HG02571 (cell line): ENCODE measurements around the gene C19orf47.

Source experiments
- ATAC-seq: cut with Tn5 transposase; IDR thresholded peaks from one replicate; pipeline ENCODE4 v1.9.1; 2021; ENCODE audit warnings: mild to moderate bottlenecking, moderate library complexity; ENCODE audit not compliant: unreplicated experiment

C19orf47 gene

DNA sequence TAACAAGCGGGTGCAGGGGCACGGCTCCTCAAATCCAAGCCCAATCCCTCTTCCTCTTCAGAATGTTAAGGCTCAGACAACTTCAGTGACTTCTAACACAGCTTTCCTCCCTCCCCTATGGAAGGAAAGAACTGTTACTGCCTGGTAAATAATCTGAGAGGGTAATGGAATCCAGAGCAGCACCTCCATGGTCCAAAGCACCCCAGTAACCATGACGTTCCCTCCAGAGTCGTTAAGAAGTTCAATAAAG lies 64.0 kb downstream of the C19orf47 start:
- ATAC-seq: no peak

DNA sequence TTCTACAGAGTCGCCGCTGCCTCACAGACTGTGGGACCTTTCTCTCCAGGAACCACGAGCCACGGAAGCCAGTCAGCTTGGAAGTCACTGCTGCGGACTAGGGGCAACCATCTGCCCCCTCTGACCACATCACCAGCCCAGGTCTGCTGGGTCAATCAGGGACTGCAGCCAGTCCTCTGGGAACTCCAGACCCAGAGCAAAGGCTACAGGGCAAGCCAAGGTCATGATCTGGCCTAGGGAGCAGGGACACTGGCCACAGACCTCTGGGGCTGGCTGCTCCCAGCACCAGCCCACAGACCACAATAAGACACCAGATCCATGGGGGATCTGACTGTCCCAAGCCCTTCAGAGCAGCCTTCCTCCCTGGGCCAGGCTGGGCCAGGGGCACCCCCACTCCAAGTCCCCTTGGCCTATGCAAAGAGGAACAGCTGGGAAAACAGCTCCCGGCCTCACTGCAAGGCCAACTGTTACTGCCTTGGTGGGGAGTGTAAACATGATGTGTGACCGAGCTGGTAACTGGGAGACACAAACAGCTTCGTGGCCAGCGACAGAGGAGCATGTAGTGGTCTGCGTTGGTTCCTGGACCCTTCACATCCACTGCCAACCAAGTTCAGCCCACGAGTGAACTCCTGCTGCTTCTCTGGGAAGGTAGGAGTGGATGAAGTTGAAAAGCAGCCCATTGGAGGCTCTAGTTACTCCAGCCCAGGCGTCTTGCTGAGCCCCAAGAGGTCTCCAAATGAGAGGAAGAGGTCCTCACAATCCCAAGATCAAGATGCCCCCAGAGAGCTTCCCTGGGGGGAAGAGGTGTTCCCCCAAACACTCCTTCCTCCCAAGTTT lies 64.6 kb downstream of the C19orf47 start:
- ATAC-seq: no peak

DNA sequence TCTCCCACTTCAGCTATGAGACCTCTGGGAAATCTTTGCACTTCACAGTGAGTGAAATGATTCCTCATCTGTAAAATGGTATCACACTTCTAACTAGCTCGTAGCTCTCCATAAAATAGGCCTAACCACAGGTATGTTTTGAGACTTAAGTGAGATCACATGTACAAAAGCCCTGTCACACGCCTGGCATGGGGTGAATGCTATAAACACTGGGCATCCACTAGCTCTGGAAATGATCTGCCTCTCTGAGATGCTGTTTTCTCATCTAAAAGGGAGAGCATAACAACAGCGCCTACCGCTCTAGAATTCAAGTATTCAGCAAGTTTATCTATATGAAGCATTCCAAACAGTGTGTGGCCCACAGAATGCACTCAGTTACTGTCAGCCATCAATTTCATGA lies 65.3 kb downstream of the C19orf47 start:
- ATAC-seq: no peak

DNA sequence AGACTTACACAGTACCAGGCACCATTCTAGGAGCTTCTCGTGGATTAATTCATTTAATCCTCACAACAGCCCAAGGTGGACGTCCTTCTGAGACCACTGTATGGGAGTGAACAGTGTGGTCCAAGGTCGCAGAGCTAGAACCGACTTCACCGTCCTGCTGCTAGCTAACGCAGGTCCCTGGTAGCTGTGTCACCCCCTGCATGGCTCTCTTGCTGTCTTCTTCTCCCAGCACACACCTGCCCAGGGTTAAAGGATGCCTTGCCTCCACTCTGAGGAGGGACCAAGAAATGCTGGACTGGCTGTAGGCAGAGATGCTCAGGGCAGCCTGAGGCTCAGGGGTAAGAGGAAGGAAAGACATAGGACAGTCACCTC lies 66.0 kb downstream of the C19orf47 start:
- no peak for ATAC-seq

DNA sequence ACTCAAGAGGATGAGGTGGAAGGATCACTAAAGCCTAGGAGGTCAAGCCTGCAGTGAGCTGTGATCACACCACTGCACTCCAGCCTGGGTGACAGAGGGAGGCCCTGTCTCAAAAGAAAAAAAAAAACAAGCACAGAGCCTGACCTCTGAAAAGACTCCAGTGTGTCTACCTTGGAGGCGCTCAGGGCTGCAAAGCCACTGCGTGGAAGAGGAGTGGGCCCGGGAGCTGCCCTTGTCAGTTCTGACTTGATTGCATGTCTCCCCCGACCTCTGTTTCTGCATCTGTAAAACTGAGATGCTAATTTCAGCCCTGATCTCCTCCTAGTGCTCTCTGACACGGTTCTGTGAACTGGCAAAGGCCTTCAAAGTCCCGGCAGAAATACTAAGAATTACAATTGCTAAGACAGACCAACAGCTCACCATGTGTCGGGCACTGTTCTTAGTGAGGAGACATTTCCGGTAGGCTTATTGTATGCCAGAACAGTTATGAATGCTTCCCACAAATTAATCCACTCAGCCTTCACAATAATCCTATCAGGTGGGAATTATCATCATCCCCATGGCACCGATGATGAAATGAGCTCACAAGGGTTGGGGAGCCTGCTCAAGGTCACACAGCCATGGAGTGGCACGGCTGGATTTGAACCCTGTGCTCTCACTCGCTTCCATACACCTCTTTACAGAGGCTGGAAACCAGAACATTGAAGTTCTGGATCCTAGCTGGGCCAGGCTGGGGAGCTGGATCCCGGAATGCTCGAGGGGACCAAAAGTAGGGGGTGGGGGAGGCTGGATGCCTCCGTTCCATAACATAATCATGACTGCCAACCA lies 66.6 kb downstream of the C19orf47 start:
- ATAC-seq: no peak

- no peak for ATAC-seq
Measured at GRCh38 chr19:40280608-40281221, 67.5 kb downstream of the C19orf47 start.

- no peak for ATAC-seq
Measured at GRCh38 chr19:40279761-40280607, 68.2 kb downstream of the C19orf47 start.

- no peak for ATAC-seq
Measured at GRCh38 chr19:40279120-40279551, 69.1 kb downstream of the C19orf47 start.

DNA sequence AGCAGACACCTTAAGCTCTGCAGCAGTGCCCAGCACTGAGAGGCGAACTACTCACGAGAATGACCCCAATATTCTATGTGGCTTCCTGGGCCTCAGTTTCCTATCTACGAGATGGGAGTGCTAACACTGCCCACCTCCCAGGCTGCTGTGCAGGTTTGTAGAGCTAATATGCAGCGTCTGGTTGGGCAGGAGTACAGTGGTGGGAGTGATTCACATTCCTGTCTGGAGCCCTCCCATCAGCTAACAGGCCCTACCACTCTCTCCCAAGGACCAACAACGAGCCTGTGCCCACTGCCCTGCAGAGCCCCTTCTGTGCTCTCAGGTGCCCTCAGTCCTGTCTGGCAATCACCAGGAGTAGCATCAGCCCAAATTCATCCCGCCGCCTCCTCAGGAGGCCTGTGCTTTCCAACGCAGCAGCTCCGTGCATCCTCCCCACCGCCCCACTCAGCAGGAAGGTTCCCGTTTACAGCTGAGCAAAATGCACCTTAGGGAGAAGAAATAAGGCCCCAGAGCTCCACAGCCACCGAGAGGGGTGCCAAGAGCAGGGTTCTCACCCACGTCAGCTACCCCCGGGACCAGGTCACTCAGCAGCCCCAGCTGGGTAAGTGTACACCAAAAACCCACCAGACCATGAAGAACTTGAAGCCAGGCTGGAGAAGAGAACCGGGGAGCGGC lies 69.7 kb downstream of the C19orf47 start:
- ATAC-seq: no peak

DNA sequence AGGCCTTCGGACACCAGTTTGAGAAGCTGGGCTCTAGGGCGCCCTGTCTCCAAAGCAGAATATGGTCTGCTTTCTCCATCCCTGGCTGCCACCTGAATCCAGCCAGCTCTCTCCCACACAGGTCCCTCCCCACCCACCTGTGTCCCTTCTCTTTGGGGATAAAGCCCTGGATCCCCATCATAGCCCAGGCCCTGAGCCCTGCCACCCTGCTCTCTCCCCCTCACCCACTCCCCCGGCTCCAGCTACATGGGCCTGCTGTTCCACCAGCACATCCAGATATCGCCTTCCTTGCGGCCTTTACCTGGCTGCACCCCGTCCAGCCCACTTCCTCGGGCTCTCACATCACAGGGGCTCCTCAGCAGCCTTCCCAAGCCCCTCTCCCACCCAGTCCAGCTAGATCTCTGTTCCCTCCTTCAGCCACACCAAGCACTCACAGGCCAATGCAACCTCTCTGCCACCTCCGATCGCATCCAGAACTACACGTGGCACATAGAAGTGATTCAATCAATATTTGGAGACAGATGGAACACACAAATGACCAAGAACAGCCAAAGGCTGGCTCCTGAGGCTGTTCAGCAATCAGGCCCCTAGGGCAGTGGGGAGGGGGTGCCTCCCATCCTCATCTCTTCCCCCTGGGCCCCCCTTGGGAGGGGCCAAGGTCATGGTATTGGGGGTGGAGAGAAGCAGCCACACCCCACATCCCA lies 70.7 kb downstream of the C19orf47 start:
- ATAC-seq: no peak

DNA sequence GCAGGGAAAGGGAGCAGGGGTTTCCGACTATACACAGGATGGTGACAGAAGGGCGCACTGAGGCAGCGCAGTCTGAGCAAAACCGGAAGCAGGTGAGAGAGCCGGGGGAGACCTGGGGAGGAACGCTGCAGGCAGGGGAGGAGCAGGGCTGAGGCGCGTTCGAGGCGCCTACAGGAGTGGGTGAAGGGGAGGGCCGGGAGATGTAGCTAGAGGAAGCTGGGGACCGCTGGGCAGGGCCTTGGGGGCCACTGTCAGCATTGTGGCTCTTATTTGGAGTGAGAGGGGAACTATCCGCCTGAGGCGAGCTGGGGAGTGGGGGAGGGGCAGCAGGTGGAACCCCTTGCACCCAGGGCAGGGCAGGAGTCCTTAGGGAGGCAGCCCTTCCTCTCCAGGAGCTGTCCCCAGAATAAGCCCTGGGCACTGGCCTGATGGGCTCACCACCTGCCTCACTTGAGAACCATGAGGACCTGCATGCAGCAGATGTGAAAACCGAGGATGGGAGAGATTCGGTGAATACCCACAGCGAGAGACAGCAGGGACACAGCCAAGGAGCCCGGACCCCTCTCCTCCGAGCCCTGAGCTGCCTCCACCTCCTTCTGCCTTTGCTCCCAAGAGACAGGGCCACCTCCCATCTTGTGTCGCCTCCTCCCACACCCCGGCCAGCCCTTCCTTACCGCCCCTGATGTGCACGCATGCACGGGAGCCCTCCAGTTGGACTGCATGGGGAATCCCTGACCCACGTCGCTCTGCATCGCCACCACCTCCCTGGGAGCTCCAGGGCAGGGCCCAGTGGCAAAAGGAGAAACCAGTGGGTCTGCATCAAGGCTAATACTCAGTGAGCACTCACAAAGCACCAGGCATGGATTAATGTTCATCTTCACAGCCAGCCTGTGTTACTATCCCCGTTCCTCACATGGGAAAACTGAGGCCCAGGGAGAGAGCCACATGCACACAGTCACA lies 73.3 kb downstream of the C19orf47 start:
- ATAC-seq: no peak

- ATAC-seq: no peak
Measured at GRCh38 chr19:40273469-40274360, 74.5 kb downstream of the C19orf47 start.

GRCh38 chr19:40272261-40272660 lies 75.9 kb downstream of the C19orf47 start:
- no peak for ATAC-seq

- no peak for ATAC-seq
Measured at GRCh38 chr19:40271706-40272105, 76.5 kb downstream of the C19orf47 start.

DNA sequence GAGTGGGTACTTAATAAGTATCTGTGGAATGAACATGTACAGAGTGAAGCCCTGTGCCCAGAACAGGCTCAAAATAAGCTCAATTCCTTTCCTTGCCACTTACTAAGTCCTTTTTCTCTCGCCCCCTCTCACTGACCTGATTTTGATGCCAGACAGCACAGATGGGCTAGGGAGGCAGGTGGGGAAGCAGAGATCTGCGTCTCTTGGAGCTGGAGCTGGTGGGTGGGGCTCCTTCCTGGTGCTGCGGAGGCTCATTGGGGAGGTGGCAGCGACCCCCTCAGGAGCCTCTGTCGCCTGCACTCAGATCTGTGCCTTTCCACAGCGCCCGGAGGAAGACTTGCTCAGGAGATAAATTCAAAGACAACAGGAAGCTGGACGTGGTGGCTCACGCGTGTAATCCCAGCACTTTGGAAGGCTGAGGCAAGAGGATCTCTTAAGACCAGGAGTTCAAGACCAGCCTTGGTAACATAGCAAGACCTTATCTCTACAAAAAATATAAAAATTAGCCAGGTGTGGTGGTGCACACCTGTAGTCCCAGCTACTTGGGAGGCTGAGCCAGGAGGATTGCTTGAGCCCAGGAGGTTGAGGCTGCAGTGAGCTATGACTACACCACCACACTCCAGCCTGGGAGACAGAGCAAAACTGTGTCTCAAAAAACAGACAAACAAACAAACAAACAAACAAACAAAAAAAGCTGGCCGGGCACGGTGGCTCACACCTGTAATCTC lies 77.7 kb downstream of the C19orf47 start:
- no peak for ATAC-seq
